ENCODE measurements around the gene SLC10A1.
"Not testable (repeated sequence)": the region's sequence is repeated elsewhere in the genome, so short reads cannot be mapped to it uniquely, and the experiment has no call there.

The SLC10A1 gene

GRCh38 chr14:69767369-69767999 lies 29.6 kb downstream of the SLC10A1 start:
- DNase-seq, result peak; percentile 65 to 82

- peak; percentile 82 to 92 for DNase-seq
Observed at GRCh38 chr14:69766984-69767368, 30.1 kb downstream of the SLC10A1 start, which contains the start of gene SRSF5. SRSF5 (plus strand) TSS chr14:69767142; CDS start chr14:69768157, 1,015 bp downstream.

DNA sequence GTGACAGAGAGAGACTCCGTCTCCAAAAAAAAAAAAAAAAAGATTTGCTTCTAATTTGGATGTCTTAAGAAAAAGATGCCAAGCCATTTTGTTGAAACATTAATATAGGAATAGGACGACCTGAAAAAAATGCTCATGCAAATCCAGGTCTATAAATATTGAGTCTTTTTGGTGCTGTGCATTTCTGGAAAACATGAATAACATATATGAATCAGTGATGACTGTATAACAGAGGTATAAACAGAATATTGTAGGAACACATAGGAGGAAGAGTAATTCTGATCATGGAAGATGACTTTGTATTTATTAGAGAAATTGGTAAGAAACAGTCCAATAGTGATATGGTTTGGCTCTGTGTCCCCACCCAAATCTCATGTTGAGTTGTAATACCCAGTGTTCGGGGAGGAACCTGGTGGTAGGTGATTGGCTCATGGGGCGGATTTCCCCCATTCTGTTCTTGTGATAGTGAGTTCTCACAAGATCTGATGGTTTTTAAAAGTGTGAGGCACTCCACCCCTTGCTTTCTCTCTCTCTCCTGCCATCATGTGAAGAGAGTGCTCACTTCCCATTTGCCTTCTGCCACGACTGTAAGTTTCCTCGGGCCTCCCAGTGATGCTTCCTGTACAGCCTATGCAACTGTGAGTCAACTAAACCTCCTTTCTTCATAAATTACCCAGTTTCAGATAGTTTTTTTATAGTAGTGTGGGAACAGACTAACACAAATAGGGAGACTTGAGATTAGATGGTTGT lies 33.1 kb downstream of the SLC10A1 start:
- DNase-seq, result peak; percentile 13 to 45

- DNase-seq, result peak in 1 of 2 donors; percentile 83
Observed at GRCh38 chr14:69760810-69761209, 36.2 kb downstream of the SLC10A1 start.

DNA sequence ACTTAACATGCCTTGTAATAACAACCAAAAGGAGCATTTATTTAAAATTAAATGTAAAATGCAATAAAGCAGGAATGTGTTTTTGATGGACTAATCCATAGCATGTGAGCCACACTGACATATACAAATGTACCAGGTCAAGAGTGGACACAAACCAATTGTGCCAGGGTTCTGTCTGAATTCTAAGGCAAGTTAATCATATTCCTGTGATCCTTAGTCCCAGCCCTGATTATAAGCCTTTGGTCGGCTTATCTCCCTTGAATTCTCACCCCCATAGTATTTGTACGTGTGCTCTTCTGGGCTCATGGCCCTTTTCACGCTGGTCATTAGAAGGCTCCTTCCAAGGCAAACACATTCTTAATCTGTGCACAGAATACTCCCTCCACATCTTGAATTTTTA lies 40.7 kb downstream of the SLC10A1 start:
- no peak for DNase-seq

DNA sequence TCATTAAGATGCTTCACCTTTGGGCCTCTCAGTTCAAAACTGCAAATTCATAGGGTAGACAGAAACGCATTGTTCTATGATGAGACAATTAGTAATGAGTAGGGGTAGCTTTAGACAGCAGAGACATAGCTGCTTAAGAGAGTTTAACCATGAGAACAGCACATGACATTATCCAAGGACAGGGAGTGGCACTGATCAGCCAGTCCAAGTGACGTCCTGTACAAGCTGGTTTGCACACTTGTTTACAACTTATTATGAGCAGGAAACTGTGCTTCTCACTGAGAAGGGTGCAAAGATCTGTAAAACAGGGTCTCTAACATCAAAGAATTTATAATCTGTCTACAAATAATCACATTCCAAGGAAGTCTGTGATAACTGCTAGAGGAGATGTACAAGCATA lies 41.3 kb downstream of the SLC10A1 start:
- no peak for DNase-seq

GRCh38 chr14:69755296-69755695 lies 41.7 kb downstream of the SLC10A1 start:
- no peak for DNase-seq

DNA sequence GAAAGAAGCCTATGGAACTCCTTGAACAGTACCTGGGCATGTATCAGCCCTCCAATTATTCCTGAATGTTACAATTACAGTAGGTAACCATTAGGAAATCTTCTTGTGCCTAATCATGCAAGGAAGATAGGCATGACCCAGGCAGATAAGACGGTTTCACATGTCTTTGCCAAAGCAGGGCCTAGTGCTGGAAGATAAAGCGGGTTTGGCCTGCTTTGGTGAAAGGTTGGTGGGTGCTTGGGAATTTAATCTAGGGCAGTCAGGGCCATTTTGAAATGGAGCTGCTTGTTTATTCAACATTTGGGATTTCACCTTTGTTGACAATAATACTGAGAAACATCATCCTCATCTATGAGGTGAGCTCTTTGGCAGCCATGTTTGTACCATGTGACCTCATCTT lies 42.6 kb downstream of the SLC10A1 start:
- DNase-seq, result no peak

DNA sequence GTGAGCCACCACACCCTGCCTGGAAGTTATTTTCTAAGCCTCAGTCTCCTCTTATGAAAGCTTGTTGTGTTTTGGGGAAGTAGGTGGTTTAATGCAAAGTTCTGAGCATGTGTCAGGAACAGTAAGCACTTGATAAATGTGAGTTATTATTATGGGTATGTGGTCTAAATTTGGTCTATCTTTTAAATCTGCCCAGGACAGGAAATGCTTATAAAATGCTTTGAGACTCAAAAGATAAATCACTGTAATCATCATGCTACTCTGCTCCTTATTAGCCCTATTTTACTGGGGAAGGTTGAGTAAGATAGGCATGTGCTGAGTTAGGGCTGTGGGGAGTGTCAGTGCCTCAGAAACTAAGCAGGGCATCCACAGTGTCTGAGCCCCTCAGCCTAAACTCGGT lies 43.2 kb downstream of the SLC10A1 start:
- DNase-seq, result no peak

DNA sequence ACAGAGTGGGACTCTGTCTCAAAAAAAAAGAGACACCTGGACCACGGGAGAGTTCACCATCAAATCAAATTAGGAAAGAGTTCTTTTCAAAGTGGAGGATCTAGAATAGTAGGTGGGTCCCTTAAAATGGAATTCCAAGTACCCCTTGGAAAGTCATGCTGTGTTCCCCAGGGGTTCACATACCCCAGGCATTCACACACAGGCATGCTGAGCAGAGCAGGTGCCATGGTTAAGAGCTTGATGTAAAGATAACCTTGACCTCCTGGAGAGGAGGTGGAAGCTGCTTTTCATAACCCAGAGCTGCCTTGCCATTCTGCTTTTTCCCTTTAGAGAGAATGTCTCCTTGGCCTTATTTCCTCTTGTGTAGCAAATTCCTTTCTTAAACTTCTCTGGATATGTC lies 44.3 kb downstream of the SLC10A1 start:
- no peak for DNase-seq

- DNase-seq, result no peak
Observed at GRCh38 chr14:69750495-69750894, 46.5 kb downstream of the SLC10A1 start.

GRCh38 chr14:69749956-69750355 lies 47.1 kb downstream of the SLC10A1 start:
- DNase-seq, result no peak

GRCh38 chr14:69741055-69741454 lies 56.0 kb downstream of the SLC10A1 start:
- no peak for DNase-seq

- not testable (repeated sequence) for DNase-seq
Observed at GRCh38 chr14:69736405-69736804, 60.6 kb downstream of the SLC10A1 start.

GRCh38 chr14:69731919-69732598 lies 65.0 kb downstream of the SLC10A1 start:
- not testable (repeated sequence) for DNase-seq

- DNase-seq, result no peak
Observed at GRCh38 chr14:69727860-69728259, 69.2 kb downstream of the SLC10A1 start.

GRCh38 chr14:69726761-69727511 lies 70.1 kb downstream of the SLC10A1 start:
- DNase-seq, result peak; percentile 51 to 82

Measured in bone marrow (tissue), 2 donors.